ENCODE results near the gene PCDHGA9. TPM values are rescaled to one million over a fixed set of nuclear protein-coding genes. Genes with fewer than 3 reads are reported as not detected.
A peak's percentile ranks its signal among the peaks of the same experiment; 100 is the strongest.

PCDHGA9 gene
- total RNA-seq, 1 donor from 2014 or later = 0.73 TPM

DNA sequence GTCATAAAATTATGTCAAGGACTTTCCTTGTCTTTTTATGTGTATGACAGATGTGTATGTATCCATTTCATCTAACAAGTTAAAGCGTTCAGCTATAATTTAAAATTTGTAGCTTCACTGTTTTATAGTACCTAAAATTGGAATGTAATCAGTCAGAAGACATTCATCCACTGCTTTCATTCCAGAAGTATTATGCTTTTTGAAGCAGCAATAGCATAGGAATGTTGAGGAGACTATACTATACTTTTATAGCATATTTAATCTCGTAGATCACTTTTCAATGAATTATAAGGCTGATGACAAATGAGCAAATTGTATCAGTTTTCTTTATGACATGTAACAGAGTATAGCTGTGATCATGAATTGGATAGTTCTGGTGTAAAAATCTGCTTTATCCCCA is 34.6 kb downstream of the PCDHGA9 start:
- H4K20me1 ChIP-seq (ENCODE audit: insufficient read depth, low read length) = peaks cover 1% of the 10 kb centered on the region
- H3K36me3 Mint-ChIP-seq (ENCODE audit: low read depth, unreplicated experiment) = peaks cover 32% of the 10 kb centered on the region

DNA sequence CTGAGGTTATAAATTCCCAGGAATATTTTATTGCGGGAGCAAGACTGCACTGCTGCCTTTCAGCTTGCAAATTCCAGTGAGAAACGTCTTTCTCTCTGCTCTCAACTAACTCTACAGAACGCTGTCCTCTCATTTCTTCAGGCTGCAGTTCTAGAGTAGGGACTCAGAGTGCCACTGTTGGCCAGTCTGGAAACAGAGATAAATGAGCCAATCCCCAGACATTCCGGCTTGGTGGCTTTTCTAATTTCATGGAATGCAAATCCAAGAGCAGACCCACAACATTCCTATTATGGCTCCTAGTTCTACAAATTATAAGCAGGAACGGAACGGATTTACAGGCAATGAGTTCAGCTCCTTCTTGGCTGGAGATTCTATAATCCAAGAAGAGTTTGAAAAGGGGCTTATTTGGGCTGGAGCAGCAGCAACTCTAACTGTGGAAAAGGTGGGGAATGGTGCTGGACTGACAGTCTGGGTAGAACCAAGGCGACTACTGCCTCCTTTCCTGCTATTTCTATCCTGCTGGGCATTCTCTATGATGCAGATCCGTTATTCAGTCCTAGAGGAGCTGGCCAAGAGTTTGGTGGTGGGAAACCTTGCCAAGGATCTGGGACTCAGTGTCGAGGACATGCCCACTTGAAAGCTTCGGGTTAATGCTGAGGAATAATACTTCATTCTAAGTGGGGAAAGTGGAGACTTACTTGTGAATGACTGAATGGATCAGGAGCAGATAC is 37.0 kb downstream of the PCDHGA9 start:
- Histone ChIP-seq H3K9me3 (ENCODE audit: insufficient read depth, low read depth, low read length) (peaks cover 8% of the 10 kb centered on the region), H2AFZ (ENCODE audit: low read depth, low read length) (no peak overlapping the region), H4K20me1 (ENCODE audit: insufficient read depth, low read length) (peaks cover 4% of the 10 kb centered on the region), H3K4me3 (ENCODE audit: insufficient read depth, low read depth, low read length) (no peak overlapping the region), H3K27me3 (ENCODE audit: insufficient read depth, low read length) (no peaks in the 10 kb centered on the region), H3K4me1 (ENCODE audit: insufficient read depth, low read length) (no peaks in the 10 kb centered on the region), H3K4me2 (ENCODE audit: low read length) (no peak overlapping the region), H3K36me3 (ENCODE audit: insufficient read depth, low read length) (no peaks in the 10 kb centered on the region), H3K79me2 (ENCODE audit: insufficient read depth, low read length) (peaks cover 13% of the 10 kb centered on the region), H3K27ac (ENCODE audit: low read depth, low read length) (no peak overlapping the region), H3K9ac (ENCODE audit: low read length) (no peak overlapping the region)
- FAIRE-seq = no peak
- TF ChIP-seq, protein P1, sequence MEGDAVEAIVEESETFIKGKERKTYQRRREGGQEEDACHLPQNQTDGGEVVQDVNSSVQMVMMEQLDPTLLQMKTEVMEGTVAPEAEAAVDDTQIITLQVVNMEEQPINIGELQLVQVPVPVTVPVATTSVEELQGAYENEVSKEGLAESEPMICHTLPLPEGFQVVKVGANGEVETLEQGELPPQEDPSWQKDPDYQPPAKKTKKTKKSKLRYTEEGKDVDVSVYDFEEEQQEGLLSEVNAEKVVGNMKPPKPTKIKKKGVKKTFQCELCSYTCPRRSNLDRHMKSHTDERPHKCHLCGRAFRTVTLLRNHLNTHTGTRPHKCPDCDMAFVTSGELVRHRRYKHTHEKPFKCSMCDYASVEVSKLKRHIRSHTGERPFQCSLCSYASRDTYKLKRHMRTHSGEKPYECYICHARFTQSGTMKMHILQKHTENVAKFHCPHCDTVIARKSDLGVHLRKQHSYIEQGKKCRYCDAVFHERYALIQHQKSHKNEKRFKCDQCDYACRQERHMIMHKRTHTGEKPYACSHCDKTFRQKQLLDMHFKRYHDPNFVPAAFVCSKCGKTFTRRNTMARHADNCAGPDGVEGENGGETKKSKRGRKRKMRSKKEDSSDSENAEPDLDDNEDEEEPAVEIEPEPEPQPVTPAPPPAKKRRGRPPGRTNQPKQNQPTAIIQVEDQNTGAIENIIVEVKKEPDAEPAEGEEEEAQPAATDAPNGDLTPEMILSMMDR (IDR thresholded peaks at IDR 0.05; ENCODE audit: insufficient read depth, low read depth, low read length) = peak; percentile 11
- no peak for TF ChIP-seq EZH2 (IDR thresholded peaks at IDR 0.05; ENCODE audit: insufficient read depth, low read length)
- H3K4me3 Mint-ChIP-seq (ENCODE audit: unreplicated experiment) = no peak overlapping the region
- no peaks in the 10 kb centered on the region for H3K9me3 Mint-ChIP-seq (ENCODE audit: unreplicated experiment)
- H3K36me3 Mint-ChIP-seq (ENCODE audit: low read depth, unreplicated experiment) = peaks cover 21% of the 10 kb centered on the region
- H3K27me3 Mint-ChIP-seq (ENCODE audit: low read depth, unreplicated experiment) = no peaks in the 10 kb centered on the region
- H3K27ac Mint-ChIP-seq (ENCODE audit: unreplicated experiment) = no peak overlapping the region
- peaks cover 5% of the 10 kb centered on the region for H3K4me1 Mint-ChIP-seq (ENCODE audit: low read depth, unreplicated experiment)
- DNase-seq (ENCODE audit: low read depth) = peak; percentile 38

More for the DNA sequence above, 34.6 kb downstream of the PCDHGA9 start:
- Mint-ChIP-seq H3K4me3 (ENCODE audit: unreplicated experiment) (no peak overlapping the region), H3K27me3 (ENCODE audit: low read depth, unreplicated experiment) (no peaks in the 10 kb centered on the region), H3K9me3 (ENCODE audit: unreplicated experiment) (peaks cover under 1% of the 10 kb centered on the region), H3K27ac (ENCODE audit: unreplicated experiment) (no peak overlapping the region), H3K4me1 (ENCODE audit: low read depth, unreplicated experiment) (peaks cover 5% of the 10 kb centered on the region)
- no peak overlapping the region for H3K4me3 ChIP-seq (ENCODE audit: insufficient read depth, low read depth, low read length)
- H3K79me2 ChIP-seq (ENCODE audit: insufficient read depth, low read length) = peaks cover 12% of the 10 kb centered on the region
- peak; percentile 47 for FAIRE-seq
- H3K27me3 ChIP-seq (ENCODE audit: insufficient read depth, low read length) = no peaks in the 10 kb centered on the region
- H3K4me2 ChIP-seq (ENCODE audit: low read length) = peak overlapping the region; percentile 0
- no peak overlapping the region for H3K9ac ChIP-seq (ENCODE audit: low read length)
- no peak overlapping the region for H2AFZ ChIP-seq (ENCODE audit: low read depth, low read length)
- peaks cover 9% of the 10 kb centered on the region for H3K9me3 ChIP-seq (ENCODE audit: insufficient read depth, low read depth, low read length)
- DNase-seq (ENCODE audit: low read depth) = no peak
- H3K4me1 ChIP-seq (ENCODE audit: insufficient read depth, low read length) = no peaks in the 10 kb centered on the region
- no peaks in the 10 kb centered on the region for H3K36me3 ChIP-seq (ENCODE audit: insufficient read depth, low read length)
- H3K27ac ChIP-seq (ENCODE audit: low read depth, low read length) = no peak overlapping the region
- TF ChIP-seq EZH2 (IDR thresholded peaks at IDR 0.05; ENCODE audit: insufficient read depth, low read length) = no peak
- TF ChIP-seq, protein P1 (IDR thresholded peaks at IDR 0.05; ENCODE audit: insufficient read depth, low read depth, low read length) = no peak

DNA sequence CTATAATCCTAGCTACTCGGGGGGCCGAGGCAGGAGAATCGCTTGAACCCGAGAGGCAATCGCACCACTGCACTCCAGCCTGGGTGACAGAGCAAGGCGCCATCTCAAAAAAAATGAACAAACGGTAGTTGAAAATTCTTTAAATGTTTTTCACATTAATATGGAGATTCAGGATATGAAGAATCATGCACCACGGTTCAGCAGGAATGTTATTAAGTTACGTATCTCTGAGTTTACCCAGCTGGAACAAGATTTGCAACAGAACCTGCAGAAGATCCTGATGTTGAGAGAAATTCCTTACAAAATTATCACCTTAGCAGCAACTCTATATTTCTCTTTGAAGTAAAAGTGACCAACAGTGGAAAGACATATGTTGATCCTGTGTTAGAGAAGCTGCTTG is 37.8 kb downstream of the PCDHGA9 start:
- no peak for FAIRE-seq
- Histone ChIP-seq H3K9ac (ENCODE audit: low read length) (no peak overlapping the region), H3K27me3 (ENCODE audit: insufficient read depth, low read length) (no peaks in the 10 kb centered on the region), H3K4me2 (ENCODE audit: low read length) (no peak overlapping the region), H3K79me2 (ENCODE audit: insufficient read depth, low read length) (peaks cover 12% of the 10 kb centered on the region), H3K9me3 (ENCODE audit: insufficient read depth, low read depth, low read length) (peaks cover 8% of the 10 kb centered on the region), H3K27ac (ENCODE audit: low read depth, low read length) (no peak overlapping the region), H2AFZ (ENCODE audit: low read depth, low read length) (no peak overlapping the region), H3K4me3 (ENCODE audit: insufficient read depth, low read depth, low read length) (no peak overlapping the region), H3K4me1 (ENCODE audit: insufficient read depth, low read length) (no peaks in the 10 kb centered on the region), H3K36me3 (ENCODE audit: insufficient read depth, low read length) (no peaks in the 10 kb centered on the region), H4K20me1 (ENCODE audit: insufficient read depth, low read length) (peaks cover 4% of the 10 kb centered on the region)
- DNase-seq (ENCODE audit: low read depth) = no peak
- H3K27ac Mint-ChIP-seq (ENCODE audit: unreplicated experiment) = no peak overlapping the region
- TF ChIP-seq EZH2 (IDR thresholded peaks at IDR 0.05; ENCODE audit: insufficient read depth, low read length) = no peak
- TF ChIP-seq, protein P1 (IDR thresholded peaks at IDR 0.05; ENCODE audit: insufficient read depth, low read depth, low read length) = no peak
- H3K36me3 Mint-ChIP-seq (ENCODE audit: low read depth, unreplicated experiment) = peaks cover 21% of the 10 kb centered on the region
- peaks cover 5% of the 10 kb centered on the region for H3K4me1 Mint-ChIP-seq (ENCODE audit: low read depth, unreplicated experiment)
- no peaks in the 10 kb centered on the region for H3K9me3 Mint-ChIP-seq (ENCODE audit: unreplicated experiment)
- H3K4me3 Mint-ChIP-seq (ENCODE audit: unreplicated experiment) = no peak overlapping the region
- no peaks in the 10 kb centered on the region for H3K27me3 Mint-ChIP-seq (ENCODE audit: low read depth, unreplicated experiment)

Measured in astrocyte (in vitro differentiated cells and primary cell).